ENCODE results near the gene PKNOX2. TPM values are rescaled to one million over a fixed set of nuclear protein-coding genes. Genes with fewer than 3 reads are reported as not detected.

The PKNOX2 gene
- total and polyA plus RNA-seq, 2 donors = 4.7 to 6.5 TPM

- Histone ChIP-seq H3K4me3 (ENCODE audit: low read depth, low read length) (no peak overlapping the region), H3K4me1 (ENCODE audit: insufficient read depth) (no peaks in the 10 kb centered on the region), H3K27ac (ENCODE audit: low read depth) (no peak overlapping the region), H3K36me3 (ENCODE audit: insufficient read depth) (no peaks in the 10 kb centered on the region)
- 61% methylated on average over 5 of the region's 5 CpGs for WGBS
- DNase-seq (ENCODE audit: extremely low spot score) = no peak
Measured at GRCh38 chr11:125376856-125377255, 212.3 kb downstream of the PKNOX2 start.

DNA sequence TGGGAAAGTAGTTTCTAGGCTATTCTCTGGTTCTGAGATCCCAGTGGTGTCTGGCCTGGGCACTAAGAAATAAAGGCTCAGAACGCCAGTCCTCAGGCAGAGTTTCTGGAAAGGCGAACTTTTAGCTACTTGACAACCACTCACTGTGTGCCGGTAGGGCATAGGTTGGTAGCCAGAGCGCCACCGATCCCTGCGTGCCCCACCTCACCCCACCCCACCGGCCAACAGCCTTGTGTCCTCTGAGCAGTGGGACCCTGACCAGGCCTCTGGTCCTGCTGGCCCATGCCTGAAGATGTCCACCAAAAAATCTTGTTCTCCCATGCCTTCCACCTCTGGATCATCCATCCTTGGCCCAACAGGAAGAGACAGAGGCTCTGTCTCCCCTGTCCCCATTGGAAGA, 213.5 kb downstream of the PKNOX2 start:
- DNase-seq (ENCODE audit: extremely low spot score) = no peak

DNA sequence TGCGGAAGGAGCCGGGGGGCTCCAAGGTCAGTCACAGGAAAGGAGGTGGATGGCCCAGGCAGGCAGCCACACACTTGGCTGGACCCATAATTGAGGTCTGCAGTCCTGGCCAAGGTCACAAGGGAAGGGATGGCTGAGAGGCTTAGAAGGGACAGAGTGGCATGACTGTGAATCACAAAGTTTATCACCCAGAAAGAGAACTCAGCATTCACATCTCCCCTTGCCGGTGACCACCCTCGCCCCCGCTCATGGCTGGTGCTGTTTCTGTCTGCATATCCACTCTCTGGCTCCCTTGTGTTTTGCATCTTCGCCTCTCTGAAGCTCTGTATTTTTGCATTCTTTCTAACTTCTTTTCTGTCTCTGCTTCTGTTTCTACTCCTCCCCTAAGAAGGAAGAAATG, 214.0 kb downstream of the PKNOX2 start:
- H3K4me3 ChIP-seq (ENCODE audit: low read depth, low read length) = no peak overlapping the region
- no peaks in the 10 kb centered on the region for H3K4me1 ChIP-seq (ENCODE audit: insufficient read depth)
- H3K27ac ChIP-seq (ENCODE audit: low read depth) = no peak overlapping the region
- WGBS = 95% methylated on average over 6 of the region's 6 CpGs
- H3K36me3 ChIP-seq (ENCODE audit: insufficient read depth) = no peaks in the 10 kb centered on the region
- DNase-seq (ENCODE audit: extremely low spot score) = no peak

More for the DNA sequence above, 213.5 kb downstream of the PKNOX2 start:
- Histone ChIP-seq H3K27ac (ENCODE audit: low read depth) (no peak overlapping the region), H3K4me1 (ENCODE audit: insufficient read depth) (no peaks in the 10 kb centered on the region), H3K4me3 (ENCODE audit: low read depth, low read length) (no peak overlapping the region), H3K36me3 (ENCODE audit: insufficient read depth) (no peaks in the 10 kb centered on the region)
- 98% methylated on average over 7 of the region's 7 CpGs for WGBS

- DNase-seq (ENCODE audit: extremely low spot score) = no peak
- Histone ChIP-seq H3K4me3 (ENCODE audit: low read depth, low read length) (no peak overlapping the region), H3K4me1 (ENCODE audit: insufficient read depth) (no peaks in the 10 kb centered on the region), H3K27ac (ENCODE audit: low read depth) (no peak overlapping the region), H3K36me3 (ENCODE audit: insufficient read depth) (no peaks in the 10 kb centered on the region)
- 71% methylated on average over 5 of the region's 5 CpGs for WGBS
Measured at GRCh38 chr11:125379565-125379964, 215.0 kb downstream of the PKNOX2 start.

GRCh38 chr11:125379981-125380380, 215.4 kb downstream of the PKNOX2 start:
- Histone ChIP-seq H3K4me1 (ENCODE audit: insufficient read depth) (no peaks in the 10 kb centered on the region), H3K4me3 (ENCODE audit: low read depth, low read length) (no peak overlapping the region), H3K36me3 (ENCODE audit: insufficient read depth) (no peaks in the 10 kb centered on the region), H3K27ac (ENCODE audit: low read depth) (no peak overlapping the region)
- DNase-seq (ENCODE audit: extremely low spot score) = no peak
- WGBS = 83% methylated on average over 14 of the region's 14 CpGs

DNA sequence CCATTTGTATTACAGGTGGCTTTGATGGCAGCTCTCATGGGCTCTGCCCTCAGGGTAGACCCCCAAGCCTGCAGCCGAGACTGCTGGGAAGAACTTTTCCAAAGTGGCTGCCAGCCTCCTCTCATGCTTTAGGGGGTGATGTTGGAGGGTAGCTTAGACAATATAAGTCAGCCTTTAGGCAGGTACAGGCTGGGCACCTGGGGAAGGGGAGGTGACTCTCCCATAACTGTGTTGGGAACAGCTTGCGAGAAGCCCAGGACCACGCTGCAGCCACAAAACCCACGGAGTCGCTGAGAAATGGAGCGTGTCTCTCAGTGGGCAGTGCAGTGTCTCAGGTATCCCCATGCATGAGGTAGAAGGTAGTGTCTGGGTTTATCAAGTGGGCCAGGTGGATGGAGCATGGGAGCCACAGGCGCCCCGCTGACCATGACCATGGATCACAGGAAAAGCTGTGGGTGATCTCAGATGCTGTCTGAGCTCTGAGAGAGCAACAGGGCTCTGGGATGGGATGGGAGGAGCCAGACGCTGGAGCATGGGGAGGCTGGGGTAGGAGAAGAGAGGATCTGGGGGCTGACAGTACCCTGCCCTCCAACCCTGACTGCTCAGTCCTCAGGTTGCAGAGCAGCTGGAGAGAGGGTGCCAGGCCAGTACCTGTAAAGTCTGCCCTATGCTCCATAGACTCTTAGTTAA, 216.3 kb downstream of the PKNOX2 start:
- 92% methylated on average over 9 of the region's 9 CpGs for WGBS
- Histone ChIP-seq H3K4me1 (ENCODE audit: insufficient read depth) (no peaks in the 10 kb centered on the region), H3K4me3 (ENCODE audit: low read depth, low read length) (no peak overlapping the region), H3K36me3 (ENCODE audit: insufficient read depth) (no peaks in the 10 kb centered on the region), H3K27ac (ENCODE audit: low read depth) (no peak overlapping the region)
- DNase-seq (ENCODE audit: extremely low spot score) = no peak

DNA sequence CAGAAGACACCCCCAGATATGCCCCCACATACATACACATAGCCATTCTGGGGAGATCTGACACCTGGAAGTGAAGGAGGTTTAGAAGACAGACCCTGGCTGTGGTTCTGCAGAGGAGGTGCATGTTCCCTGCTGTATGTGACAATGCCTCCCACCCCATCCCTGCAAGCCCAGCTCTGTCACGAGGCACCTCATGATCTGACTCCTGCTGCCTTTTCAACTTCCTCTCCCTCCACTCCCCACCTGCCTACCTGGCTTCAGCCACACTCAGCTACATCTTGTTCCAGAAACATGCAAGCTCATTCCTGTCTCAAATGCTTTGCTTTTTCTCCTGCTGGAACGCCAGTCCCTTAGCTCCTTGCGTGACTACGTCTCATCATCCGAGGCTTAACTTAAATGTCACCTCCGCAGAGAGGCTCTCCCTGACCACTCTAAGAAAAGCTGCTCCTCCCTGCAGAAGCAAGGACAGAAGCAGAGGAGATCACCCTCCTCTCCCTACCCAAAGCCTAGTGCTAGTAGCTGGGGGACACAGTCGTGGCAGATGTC, 217.0 kb downstream of the PKNOX2 start:
- no peaks in the 10 kb centered on the region for H3K36me3 ChIP-seq (ENCODE audit: insufficient read depth)
- H3K4me1 ChIP-seq (ENCODE audit: insufficient read depth) = no peaks in the 10 kb centered on the region
- no peak overlapping the region for H3K27ac ChIP-seq (ENCODE audit: low read depth)
- no peak for DNase-seq (ENCODE audit: extremely low spot score)
- WGBS = 89% methylated on average over 7 of the region's 7 CpGs
- H3K4me3 ChIP-seq (ENCODE audit: low read depth, low read length) = no peak overlapping the region

GRCh38 chr11:125382314-125382791, 217.8 kb downstream of the PKNOX2 start:
- no peak for DNase-seq (ENCODE audit: extremely low spot score)
- Histone ChIP-seq H3K4me3 (ENCODE audit: low read depth, low read length) (no peak overlapping the region), H3K36me3 (ENCODE audit: insufficient read depth) (no peaks in the 10 kb centered on the region), H3K4me1 (ENCODE audit: insufficient read depth) (no peaks in the 10 kb centered on the region), H3K27ac (ENCODE audit: low read depth) (no peak overlapping the region)
- WGBS = 63% methylated on average over 12 of the region's 12 CpGs

GRCh38 chr11:125382822-125383221, 218.3 kb downstream of the PKNOX2 start:
- H3K27ac ChIP-seq (ENCODE audit: low read depth) = no peak overlapping the region
- WGBS = 85% methylated on average over 8 of the region's 8 CpGs
- H3K4me3 ChIP-seq (ENCODE audit: low read depth, low read length) = no peak overlapping the region
- no peak for DNase-seq (ENCODE audit: extremely low spot score)
- no peaks in the 10 kb centered on the region for H3K36me3 ChIP-seq (ENCODE audit: insufficient read depth)
- no peaks in the 10 kb centered on the region for H3K4me1 ChIP-seq (ENCODE audit: insufficient read depth)

- H3K4me1 ChIP-seq (ENCODE audit: insufficient read depth) = no peaks in the 10 kb centered on the region
- no peak overlapping the region for H3K27ac ChIP-seq (ENCODE audit: low read depth)
- DNase-seq (ENCODE audit: extremely low spot score) = no peak
- no peaks in the 10 kb centered on the region for H3K36me3 ChIP-seq (ENCODE audit: insufficient read depth)
- H3K4me3 ChIP-seq (ENCODE audit: low read depth, low read length) = no peak overlapping the region
- WGBS = 89% methylated on average over 4 of the region's 4 CpGs
Measured at GRCh38 chr11:125384825-125385224, 220.3 kb downstream of the PKNOX2 start.

- no peak overlapping the region for H3K4me3 ChIP-seq (ENCODE audit: low read depth, low read length)
- no peak overlapping the region for H3K27ac ChIP-seq (ENCODE audit: low read depth)
- no peak for DNase-seq (ENCODE audit: extremely low spot score)
- H3K36me3 ChIP-seq (ENCODE audit: insufficient read depth) = no peaks in the 10 kb centered on the region
- H3K4me1 ChIP-seq (ENCODE audit: insufficient read depth) = no peaks in the 10 kb centered on the region
- 92% methylated on average over 9 of the region's 9 CpGs for WGBS
Measured at GRCh38 chr11:125387901-125388300, 223.3 kb downstream of the PKNOX2 start.

DNA sequence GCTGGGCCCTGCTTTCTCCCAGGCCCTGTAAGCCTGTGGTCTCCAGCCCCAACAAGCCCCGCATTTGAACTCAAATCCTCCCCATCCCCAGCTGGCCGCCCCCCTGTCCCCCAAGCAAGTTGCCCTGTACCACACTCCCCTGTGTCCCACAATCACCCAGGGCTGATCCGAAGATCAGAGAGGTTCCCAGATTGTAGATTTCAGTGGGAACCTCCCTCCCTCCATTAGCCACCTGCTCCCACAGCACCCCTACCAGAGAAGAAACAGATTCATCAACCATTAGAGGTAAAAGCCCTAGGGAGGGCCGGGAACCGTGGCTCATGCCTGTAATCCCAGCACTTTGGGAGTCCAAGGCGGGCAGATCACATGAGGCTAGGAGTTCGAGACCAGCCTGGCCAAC, 224.1 kb downstream of the PKNOX2 start:
- Histone ChIP-seq H3K4me1 (ENCODE audit: insufficient read depth) (no peaks in the 10 kb centered on the region), H3K27ac (ENCODE audit: low read depth) (no peak overlapping the region), H3K36me3 (ENCODE audit: insufficient read depth) (no peaks in the 10 kb centered on the region), H3K4me3 (ENCODE audit: low read depth, low read length) (no peak overlapping the region)
- DNase-seq (ENCODE audit: extremely low spot score) = no peak
- WGBS = 97% methylated on average over 7 of the region's 7 CpGs

DNA sequence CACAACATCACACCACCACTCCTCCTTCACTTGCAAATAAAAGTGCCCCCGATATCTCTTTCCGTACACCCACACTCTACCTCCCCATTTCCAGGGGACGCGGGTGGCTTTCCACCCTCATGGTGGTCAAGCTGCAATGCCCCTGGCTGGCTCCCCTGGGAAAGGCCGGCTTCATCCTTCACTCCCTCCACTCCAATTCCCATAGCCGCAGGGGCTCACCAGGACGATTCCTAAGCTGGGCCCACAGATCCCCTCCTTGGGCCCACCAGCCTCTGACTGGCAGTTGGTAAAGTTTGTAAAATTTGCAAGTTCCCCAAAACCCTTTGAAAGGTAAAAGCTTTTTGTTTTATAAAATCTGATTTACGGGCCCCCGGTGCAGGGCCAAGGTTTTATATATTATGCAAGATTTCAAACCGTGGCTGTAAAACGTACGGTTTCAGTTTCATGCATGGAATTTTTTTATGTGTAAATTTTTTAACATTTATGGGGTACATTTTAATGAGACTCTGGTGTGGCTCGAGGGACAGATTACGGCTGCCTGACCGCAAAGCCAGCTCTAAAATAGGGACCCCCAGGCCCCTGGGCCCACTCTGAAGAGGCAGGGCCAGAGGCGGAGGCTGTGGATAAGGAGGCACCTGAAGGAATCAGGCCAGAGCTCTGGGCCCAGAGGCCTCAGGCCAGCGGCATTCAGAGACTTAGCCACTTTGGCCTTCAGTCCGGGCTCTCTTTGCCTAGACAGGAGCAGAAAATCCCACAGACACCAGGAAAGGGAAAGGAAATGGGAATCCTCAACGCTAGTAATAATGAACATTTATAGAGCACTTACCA, 225.0 kb downstream of the PKNOX2 start:
- DNase-seq (ENCODE audit: extremely low spot score) = no peak
- Histone ChIP-seq H3K4me3 (ENCODE audit: low read depth, low read length) (no peak overlapping the region), H3K27ac (ENCODE audit: low read depth) (no peak overlapping the region), H3K4me1 (ENCODE audit: insufficient read depth) (no peaks in the 10 kb centered on the region), H3K36me3 (ENCODE audit: insufficient read depth) (no peaks in the 10 kb centered on the region)
- 71% methylated on average over 19 of the region's 19 CpGs for WGBS

DNA sequence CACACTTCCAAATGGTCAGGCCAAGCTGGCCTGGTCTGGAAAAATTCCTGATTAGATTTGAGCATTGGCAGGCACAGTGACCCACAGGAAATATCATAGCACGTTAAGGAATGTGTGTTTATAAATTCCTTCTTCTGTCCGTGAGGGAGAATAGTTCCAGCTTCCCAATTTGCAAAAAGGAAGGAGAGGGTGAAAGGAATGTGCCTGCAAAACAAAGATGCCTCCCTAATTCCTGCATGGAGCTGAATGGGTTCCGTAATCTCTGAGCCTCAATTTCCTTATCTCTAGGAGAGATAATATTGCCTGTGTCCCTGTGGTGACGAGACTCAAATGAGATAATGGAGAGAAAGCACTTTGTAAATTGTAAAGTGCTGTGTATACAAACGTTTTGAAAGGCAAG, 226.4 kb downstream of the PKNOX2 start:
- no peaks in the 10 kb centered on the region for H3K4me1 ChIP-seq (ENCODE audit: insufficient read depth)
- WGBS = 8% methylated on average over 5 of the region's 5 CpGs
- no peaks in the 10 kb centered on the region for H3K36me3 ChIP-seq (ENCODE audit: insufficient read depth)
- no peak overlapping the region for H3K4me3 ChIP-seq (ENCODE audit: low read depth, low read length)
- H3K27ac ChIP-seq (ENCODE audit: low read depth) = no peak overlapping the region
- no peak for DNase-seq (ENCODE audit: extremely low spot score)
